HG03159 (cell line): ENCODE results near the gene SUSD6.

Experiments used
- ATAC-seq: cut with Tn5 transposase; IDR thresholded peaks from one replicate; pipeline ENCODE4 v1.9.1; 2021; ENCODE audit warnings: mild to moderate bottlenecking, moderate library complexity; ENCODE audit not compliant: unreplicated experiment

SUSD6 gene, protein sequence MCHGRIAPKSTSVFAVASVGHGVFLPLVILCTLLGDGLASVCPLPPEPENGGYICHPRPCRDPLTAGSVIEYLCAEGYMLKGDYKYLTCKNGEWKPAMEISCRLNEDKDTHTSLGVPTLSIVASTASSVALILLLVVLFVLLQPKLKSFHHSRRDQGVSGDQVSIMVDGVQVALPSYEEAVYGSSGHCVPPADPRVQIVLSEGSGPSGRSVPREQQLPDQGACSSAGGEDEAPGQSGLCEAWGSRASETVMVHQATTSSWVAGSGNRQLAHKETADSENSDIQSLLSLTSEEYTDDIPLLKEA

DNA sequence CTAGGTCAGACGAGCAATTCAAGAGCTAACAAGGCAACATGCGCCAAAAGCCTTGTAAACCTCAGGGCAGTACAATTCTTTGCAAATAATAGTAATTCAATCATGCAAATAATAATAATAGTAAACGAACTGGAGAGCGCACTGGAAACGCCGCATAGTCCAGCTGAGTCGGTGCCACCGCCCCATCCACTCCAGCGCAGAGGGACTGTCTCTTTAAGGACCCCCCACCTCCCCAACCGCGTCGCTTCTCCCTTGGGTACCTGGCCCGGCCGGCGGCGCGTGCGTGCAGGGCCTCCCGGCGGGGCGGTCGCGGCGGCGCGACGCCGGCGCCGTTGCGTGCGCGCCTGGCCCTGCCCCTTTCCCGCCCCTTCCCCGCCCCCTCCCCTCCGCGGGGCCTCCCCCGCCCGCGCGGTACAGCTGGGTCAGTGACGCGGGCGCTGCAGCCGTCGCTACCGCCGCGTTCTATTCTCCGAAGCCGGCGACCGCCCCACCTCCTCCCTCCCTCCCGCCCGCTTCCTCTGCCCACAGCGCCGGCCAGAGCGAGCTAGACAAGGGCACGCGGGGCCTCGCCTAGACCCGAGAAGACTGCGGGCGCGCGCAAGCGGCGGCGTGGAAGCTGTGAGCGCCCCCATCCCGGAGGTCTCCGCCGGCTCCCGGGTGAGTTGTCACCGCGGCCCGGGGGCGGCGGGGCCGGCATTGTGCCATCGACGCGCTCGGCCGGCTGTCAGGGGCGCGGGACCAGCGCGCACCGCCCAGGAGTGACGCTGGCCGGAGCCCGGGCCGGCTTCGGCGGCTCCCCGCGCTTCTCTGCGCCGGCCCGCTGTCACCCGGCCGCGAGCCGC is at the start of gene SUSD6:
TSS of gene SUSD6 (plus strand) at position 425 of the 842 bp plus-strand sequence. CDS start 46,997 bp downstream, outside the sequence.
- ATAC-seq: peak; percentile 55

DNA sequence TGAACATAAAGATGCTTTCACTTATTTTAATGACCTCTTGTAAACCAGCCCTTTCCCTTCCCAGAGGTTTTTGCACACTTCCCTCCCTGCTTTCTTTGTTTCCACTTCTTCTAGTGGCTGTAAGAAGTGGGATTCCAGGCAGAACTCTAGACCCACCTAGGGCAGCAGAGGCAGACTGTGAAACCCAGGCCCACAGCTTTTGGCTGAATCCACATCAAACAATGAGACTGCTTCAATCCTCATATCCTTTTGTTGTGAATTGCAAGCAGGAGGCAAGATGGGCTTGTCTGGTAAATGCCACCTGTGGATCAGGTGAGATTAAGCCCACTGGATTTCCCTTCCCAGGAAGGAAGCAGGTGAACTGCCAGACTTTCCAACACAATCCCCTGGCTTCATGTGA is 49.5 kb upstream of the SUSD6 start:
- ATAC-seq: no peak

DNA sequence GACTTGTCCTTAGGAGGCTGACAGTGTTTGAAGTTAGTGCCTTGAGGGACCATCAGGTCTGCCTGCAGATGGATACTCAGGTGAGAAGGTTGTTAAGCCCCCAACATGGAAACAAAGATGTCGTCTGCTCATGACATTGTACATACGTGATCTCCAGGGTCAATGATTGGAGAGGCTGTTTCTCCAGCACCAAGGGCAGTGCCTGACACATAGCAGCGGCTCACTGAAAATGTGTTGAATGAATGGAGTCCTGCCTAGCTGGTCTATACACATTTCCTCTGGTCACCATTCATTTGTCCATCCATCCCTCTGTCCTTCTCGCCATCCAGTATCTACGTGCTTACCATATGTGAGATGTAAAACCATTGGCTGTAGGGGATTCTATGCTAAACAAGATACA is 43.8 kb upstream of the SUSD6 start:
- no peak for ATAC-seq

DNA sequence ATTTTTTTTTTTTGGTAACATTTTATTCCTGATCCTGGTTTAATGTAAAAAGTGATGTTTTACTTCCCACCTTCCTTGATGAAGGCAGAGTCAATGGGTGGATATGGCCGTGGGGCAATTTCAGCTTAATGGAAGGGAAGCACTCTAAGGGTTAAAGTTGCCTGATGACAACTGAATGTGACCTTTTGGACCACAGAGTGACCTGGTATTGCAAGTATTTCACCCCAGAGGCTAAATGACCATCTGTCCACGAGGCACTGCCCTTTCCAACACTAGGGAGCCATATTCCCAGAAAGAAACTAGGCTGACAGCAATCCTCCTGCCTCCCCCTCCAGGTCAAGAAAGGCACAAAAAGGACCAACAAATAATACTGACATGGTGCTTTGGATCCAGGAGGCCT is 41.5 kb upstream of the SUSD6 start:
- ATAC-seq: no peak

DNA sequence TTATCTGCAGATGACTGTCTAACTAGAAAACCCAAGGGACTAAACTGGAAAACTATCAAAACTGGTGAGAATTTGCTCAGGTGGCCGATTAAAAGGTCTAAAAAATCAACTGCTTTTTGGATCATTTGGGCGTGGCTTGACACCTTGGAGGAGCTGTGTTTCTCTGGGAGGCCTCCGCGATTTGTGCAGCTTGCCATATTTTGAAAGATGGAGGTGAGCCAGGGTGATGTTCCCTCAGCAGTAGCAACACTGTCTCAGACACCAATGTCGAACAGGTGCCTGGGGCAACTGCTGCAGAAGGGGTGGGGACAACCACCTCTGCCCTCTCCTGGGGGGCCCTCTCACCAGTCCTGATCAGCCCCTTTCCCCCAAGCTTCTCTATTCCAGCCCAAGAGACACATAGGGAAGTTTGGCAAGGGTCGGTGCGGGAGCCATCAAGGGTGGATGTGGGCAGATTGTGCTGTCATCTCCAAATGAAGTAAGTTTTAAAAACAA is 40.5 kb upstream of the SUSD6 start:
- ATAC-seq: no peak

DNA sequence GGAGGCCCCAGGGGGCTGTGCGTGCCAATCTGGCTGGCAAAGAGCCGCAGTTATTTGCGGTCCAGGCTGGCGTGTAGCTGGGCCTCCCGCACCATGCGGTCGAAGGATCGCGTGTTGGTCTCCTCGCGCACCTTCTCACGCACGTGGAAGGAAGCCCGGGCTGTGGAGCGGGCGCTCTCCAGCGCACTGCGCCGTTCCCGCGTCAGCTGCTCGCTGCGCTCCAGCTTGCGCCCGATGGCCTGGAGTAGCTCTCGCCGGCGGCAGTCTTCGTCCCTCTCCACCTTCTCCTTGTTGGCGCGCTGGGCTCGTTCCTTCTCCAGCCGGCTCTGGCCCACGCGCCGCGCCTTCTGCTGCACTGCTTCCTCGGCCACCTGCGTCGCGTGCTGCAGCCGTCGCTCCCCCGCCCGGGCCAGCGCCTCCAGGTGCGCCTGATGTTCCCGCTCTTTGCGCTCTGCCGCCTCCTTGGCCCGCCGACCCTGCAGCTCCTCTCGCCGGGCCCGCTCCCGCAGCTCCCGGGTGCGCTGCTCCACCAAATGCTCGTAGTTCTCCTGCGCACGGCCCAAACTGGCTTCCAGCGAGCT is 39.9 kb upstream of the SUSD6 start:
- no peak for ATAC-seq

DNA sequence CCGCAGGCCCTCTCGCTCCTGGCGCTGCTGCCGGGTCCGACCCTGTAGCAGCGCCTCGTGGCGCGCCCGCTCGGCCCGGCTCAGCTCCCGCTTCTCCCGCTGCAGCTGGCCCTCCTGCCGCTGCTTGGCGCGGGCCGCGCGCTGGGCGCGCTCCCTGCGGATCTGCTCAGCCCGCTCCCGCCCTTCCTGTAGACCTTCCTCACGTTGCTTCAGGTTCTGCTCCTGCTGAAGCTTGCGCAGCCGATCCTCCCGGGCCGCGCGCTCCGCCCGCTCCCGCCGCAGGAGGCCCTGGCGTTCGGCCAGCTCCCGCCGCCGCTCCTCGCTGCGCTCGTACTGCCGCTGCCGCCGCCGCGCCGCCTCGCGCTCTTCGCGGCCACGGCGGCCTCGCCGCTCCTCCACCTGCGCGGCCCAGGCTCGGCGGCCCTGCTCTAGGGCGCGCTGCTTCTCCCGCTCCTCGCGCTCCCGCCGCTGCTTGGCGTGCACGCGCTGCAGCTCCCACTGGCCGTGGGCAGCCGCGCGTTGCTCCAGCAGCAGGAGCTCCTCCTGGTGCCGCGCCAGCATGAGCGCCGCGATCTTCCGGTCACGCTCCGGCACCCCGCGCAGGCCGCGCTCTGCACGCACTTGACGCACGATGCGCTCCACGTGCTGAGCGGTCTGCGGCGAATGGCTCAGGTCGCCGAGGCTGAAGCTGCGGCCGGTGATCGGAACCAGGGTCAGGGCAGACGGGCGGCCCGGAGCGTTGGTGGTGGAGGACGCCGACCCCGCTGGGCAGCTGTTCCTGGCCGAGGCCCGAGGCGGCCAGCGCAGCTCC is 39.2 kb upstream of the SUSD6 start:
- ATAC-seq: no peak

DNA sequence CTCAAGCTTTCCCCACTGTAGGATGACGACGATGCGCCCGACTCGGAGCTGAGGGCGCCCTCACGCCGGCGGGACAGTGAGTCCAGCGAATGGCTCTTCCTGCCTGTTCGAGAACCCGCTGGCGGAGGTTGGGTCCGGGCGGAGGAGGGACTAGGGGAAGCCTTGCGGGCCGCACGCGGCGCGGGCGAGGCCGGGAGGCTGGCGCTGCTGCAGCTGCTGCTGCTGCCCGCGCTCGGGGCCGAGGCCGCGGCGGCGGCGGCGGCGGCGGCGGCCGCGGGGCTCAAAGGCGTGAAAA is 38.6 kb upstream of the SUSD6 start:
- no peak for ATAC-seq

DNA sequence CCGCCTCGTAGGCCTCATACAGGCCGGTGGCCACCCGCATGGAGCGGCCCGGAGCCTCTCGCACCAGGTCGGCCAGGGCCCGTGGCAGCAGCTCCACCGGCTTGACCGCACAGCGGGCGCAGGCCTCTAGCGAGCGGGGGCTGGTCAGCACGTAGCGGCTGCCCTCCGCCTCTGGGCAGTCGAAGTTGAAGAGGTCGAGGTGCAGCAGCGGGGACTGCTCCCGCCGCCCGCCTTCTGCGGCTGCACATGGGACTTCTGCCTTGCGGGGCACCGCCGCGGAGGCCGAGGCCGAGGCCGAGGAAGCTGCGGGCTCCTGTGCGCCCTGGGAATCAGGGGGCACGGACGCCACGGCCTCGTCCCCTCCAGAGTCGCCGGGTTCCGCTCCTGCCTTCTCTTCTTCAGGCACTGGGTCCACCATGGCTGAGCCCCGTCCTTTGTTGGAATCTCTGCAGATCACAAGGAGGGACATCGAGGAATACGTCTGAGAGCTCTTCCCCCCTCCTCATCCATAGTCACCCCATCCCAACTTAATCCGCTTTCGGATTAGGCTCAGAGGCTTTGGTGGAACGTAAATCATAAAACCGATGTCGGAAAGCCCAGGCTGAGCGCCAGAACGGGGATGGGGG is 38.1 kb upstream of the SUSD6 start:
- ATAC-seq: no peak

DNA sequence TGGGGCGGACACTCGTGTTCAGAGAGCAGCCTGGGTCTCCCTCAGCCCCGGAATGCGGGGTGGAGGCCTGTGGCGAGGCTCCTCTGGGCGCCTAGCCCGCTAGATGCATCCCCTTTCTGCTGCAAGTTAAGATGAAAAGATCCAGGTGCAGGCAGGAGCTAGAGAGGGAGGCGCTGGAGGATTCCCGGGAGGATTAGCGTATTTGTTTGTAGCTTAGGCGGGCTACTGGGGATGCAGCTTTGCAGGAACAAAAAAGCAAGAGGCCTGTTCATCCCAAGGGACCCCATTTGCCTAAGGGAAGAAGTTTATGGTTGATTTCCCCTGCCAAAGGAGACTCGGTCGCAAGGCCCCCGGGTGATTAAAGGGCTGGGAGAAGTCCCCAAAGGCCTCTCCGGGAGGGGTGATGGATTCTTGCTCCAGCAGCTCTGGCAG is 37.5 kb upstream of the SUSD6 start:
- ATAC-seq: no peak

DNA sequence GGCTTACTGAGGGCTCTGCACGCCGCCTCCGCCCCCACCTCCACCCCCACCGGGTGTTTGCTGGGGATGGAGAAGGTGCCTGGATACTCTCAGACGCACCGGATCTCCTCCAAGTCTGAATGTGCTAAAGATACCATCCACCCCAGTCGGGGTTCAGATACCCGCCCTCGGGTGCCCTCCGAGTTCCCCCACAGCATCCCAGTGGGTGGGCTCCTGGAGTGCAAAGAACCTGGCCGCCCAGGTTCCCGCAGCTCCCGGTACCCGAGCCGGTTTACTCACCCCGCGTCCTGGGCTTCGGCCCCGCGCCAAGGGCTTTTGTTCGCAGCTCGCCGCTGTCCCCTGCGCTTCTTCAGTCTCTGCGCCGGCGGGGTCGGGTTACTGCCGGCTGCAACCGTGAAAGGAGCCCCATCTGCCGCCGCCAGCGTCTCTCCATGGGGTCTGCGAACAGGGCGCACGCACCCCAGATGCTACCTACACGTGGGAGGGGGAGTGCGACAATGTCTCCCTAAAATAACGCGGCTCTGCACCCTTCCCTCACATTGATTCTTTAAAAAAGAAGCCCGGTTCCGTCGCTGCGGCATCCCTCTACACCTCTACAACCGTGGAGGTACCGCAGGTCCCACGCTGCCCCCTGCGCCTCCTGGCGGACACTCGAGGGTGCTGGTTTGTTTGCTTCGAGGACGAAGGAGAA is 37.0 kb upstream of the SUSD6 start, which contains the start of gene CCDC177:
TSS of gene CCDC177 (minus strand) at position 609 of the 691 bp plus-strand sequence. CDS start 1,249 bp downstream, outside the sequence.
- peak; percentile 54 for ATAC-seq

DNA sequence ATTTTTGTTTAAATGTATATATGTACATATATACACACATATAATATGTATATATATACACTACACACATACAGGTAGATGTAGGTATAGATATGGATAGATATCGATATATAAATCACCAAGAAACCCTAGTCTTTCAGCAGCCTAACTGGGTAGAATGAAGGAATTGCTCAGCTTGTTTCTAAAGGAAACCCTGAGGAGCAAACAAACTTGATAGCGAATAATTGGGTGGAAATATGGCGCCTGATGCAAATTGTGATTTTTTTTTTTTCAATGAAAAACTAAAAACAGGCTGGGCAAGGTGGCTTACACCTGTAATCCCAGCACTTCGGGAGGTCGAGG is 36.5 kb upstream of the SUSD6 start:
- ATAC-seq: no peak

DNA sequence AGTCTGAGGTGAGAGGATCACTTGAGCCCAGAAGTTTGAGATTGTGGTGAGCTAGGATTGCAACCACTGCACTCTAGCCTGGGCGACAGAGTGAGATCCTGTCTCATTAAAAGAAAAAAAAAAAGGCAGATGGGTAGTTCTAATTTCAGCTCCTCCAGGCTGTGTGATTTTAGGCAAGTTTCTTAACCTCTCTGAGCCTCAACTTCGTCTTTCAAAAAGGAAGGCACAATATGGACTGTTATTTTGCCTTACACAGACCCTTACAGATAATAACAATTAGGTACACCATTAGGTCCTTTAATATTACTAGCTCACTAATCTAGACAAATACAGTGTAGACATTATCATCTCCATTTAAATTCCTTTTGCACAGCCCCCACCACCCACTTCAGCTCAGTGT is 31.9 kb upstream of the SUSD6 start:
- ATAC-seq: no peak

DNA sequence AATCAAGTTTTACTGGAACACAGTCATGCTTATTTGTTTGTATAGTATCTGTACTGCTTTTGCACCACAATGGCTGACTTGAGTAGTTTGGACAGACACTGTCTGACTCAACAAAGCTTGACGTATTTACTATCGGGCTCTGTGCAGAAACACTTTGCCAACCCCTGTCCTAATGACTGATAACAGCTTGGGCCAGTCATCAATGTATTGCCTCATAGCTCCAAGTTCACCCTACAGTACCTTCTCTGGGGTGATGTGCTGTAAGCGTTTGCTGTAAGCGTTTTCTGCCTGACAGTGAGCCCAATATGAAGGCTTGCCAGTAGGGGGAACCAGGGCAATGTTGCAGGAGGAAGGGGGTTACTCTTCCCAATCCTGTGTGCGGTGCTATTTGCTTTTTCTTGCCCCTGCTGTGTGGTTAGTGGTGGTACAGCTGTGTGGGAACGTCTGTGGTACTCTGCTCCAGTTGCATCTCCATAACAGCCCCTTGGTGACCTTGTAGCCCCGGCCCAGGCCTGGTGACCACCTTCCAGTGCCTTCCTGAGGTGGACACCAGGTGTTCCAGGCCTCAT is 31.3 kb upstream of the SUSD6 start:
- no peak for ATAC-seq

DNA sequence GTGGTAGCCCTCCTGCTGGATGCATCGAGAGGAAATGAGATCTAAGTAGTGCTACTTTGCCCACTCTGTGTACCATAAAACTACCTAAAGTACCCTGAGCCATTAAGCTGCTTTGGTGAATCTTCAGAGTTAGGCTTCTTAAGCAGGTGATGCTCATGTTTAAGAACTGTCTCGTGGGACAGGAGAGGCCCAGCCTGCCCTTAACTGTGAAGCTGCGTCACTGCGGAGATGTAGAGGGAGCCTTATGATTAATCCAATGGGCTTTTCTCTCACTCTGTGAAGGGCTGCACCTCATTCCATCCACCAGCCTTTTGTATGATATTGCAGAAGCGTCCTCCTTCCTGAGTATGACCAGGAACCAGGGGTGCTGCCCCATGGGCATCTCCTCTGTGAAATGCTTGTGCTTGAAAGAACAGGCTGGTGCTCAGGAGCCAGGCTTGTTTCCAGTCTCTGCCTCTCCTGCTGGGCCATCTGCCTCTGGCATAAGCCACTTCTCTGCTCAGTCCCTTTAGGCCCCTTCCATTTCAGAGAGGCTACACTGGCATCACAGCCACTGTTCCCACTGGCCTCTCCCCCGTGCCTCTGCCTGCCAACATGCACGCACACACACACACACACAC is 30.0 kb upstream of the SUSD6 start:
- ATAC-seq: no peak

DNA sequence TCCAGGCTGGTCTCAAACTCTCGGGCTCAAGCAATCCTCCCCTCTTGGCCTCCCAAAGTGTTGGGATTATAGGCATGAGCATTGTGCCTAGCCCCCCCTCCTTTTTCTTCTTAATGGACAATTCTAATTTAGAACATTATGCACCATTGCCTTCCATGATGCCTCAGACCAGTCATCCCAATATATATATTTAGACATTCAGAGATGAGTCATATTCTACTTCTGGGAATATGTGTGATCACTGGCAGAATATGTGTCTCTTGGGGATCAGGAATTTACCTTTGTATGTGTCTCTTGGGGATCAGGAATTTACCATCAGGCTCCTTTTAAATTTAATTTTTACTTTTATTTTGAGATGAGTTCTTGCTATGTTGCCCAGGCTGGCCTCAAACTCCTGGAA is 29.2 kb upstream of the SUSD6 start:
- ATAC-seq: no peak

DNA sequence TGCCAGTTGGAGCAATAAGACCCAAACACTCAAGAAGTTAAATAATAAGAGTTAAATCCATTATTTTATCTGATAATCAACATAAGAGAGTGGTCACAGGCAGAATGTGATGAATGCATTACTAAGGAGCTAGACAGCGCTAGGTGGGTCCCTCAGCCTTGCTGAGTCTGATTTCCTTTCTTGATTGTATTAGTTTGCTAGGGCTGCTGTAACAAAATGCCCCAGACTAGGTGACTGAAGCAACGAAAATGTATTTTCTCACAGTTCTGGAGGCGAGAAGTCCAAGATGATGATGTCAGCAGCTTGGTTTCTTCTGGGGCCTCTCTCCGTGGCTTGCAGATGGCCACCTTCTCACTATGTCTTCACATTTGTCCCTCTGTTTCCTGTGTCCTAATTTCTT is 28.6 kb upstream of the SUSD6 start:
- no peak for ATAC-seq

DNA sequence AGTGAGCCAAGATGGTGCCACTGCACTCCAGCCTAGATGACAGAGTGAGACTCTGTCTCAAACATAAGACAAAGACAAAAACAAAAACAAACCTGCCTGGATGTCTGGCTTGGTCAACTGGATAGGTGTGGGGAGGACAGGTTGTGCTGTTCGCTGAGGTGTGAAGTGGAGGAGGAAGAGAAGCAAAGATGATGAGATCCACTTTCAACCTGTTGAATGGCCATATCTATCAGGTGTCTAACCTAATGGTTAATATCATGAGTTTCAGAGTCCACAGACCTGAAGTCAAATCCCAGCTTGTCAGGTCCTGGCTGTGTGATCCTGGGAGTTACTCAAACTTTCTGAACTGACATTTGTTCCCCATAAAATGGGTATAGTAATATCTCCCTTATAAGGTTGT is 27.0 kb upstream of the SUSD6 start:
- no peak for ATAC-seq

DNA sequence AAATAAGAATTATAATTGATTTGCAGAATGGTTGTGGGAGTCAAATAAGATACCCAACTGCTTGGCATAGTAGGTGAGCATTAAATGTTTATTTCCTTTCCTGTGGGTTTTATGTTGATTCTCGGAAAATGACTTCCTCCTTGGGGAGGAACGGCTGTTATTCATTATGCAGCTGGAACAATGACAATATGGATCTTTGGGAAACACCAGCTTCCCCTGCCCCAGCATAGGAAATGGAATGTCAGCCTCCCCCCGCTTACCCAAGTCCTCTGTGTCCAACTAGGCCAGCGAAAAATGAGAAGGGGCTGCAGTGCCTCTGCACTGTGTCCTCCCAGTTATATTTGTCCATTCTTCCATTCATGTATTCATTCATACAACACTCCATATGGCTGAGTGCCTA is 25.0 kb upstream of the SUSD6 start:
- no peak for ATAC-seq
